G401.6 (cell line): ENCODE measurements around the gene LARGE2.

Experiments
- FAIRE-seq: peaks from 2 replicates; lab custom pipeline; 2012; peaks lifted over from hg19 to GRCh38; lab: Jason Lieb, UNC

Gene LARGE2

DNA sequence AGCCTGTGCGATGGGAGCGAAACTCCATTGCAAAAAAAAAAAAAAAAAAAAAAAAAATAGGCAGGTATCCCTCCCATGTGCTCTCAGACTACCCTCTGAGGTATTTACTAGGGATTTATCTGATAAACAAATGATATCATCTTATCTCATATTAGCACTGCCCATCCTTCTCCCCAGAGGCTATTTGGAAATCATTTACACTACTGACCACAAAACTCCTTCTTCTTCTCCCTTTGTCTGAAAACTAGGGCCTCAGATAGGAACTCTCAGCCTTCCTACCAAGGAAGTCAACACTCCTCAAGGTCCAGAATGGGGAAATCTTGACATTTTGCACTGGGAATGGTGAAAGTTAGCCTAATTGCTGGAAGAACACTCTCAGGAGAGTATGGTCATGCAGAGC is 46.4 kb downstream of the LARGE2 start:
- no peak for FAIRE-seq

DNA sequence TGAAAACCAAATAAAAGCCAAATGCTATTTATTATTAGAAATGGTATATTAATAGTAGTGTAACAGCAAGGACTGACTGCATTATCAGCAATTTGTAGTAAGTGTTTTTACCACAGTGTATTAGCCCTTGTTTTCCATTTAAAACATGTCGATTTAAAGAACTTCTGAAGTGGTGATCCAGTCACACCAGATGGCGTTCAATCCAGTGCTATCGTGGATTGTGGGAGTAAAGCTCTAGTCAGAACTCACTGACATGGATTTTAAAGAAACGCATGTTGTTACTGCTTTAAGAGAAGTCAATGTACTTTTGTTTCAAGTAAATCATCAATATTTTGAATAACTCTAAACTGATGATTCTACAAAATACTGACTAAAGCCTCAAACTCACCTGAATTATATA is 51.1 kb downstream of the LARGE2 start:
- no peak for FAIRE-seq

DNA sequence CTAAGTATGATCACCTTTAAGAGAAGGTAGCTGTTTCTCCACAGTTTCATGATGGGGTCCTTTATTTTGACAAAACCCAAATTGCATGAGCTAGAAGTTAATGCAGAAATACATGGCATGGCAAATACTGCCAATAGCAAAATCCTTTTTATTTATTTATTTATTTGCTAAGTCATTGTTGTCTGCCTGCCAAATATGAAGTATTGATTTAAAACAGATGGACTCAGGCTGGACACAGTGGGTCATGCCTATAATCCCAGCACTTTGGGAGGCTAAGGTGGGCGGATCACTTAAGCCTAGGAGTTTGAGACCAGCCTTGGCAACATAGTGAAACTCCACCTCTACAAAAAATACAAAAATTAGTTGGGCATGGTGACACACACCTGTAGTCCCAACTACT is 52.4 kb downstream of the LARGE2 start:
- FAIRE-seq: no peak
